Loucy (cell line): ENCODE data around the gene L3MBTL2.

ENCODE experiments used
- H2AFZ ChIP-seq: fragments of 200-600 bp; sonication (generic); 2 replicates; pipeline ENCODE4 v1.6.0; 2016; ENCODE audit warnings: antibody characterized with exemption, mild to moderate bottlenecking, low read length, moderate library complexity
- H3F3A ChIP-seq: fragments of 200-600 bp; 2 replicates; pipeline ENCODE4 v1.6.0; 2016; ENCODE audit warnings: antibody characterized with exemption, low read depth, mild to moderate bottlenecking
- H3K27me3 ChIP-seq: fragments of 200-600 bp; sonication (generic); 2 replicates; pipeline ENCODE4 v1.6.1; 2014; ENCODE audit warnings: low read length, mild to moderate bottlenecking; ENCODE audit not compliant: insufficient read depth, poor library complexity, severe bottlenecking
- H3K36me3 ChIP-seq: fragments of 200-600 bp; sonication (generic); 2 replicates; pipeline ENCODE4 v1.6.1; 2016; ENCODE audit warnings: low read length; ENCODE audit not compliant: insufficient read depth
- H3K4me1 ChIP-seq: fragments of 200-600 bp; sonication (generic); 2 replicates; pipeline ENCODE4 v1.5.1; 2014; ENCODE audit warnings: low read length, mild to moderate bottlenecking; ENCODE audit not compliant: insufficient read depth, poor library complexity, severe bottlenecking
- H3K4me2 ChIP-seq: fragments of 200-600 bp; sonication (generic); 2 replicates; pipeline ENCODE4 v1.6.0; 2014; ENCODE audit warnings: antibody characterized with exemption, low read length, low read depth, mild to moderate bottlenecking; ENCODE audit not compliant: poor library complexity, severe bottlenecking
- H3K4me3 ChIP-seq: fragments of 200-600 bp; sonication (generic); 2 replicates; pipeline ENCODE4 v1.5.1; 2014; ENCODE audit warnings: low read length, mild to moderate bottlenecking, mixed read lengths; ENCODE audit not compliant: poor library complexity, severe bottlenecking
- H3K79me2 ChIP-seq: fragments of 200-600 bp; sonication (generic); 2 replicates; pipeline ENCODE4 v1.6.1; 2014; ENCODE audit warnings: low read length; ENCODE audit not compliant: insufficient read depth
- H3K9ac ChIP-seq: fragments of 200-600 bp; sonication (generic); 2 replicates; pipeline ENCODE4 v1.6.0; 2014; ENCODE audit warnings: mild to moderate bottlenecking, low read depth, low read length, moderate library complexity; ENCODE audit not compliant: poor library complexity, severe bottlenecking
- H3K9me2 ChIP-seq: fragments of 200-600 bp; sonication (generic); replicated peaks from 2 replicates; pipeline ENCODE4 v1.6.1; 2016; ENCODE audit warnings: low read depth, low read length, mixed read lengths
- H3K9me3 ChIP-seq: fragments of 200-600 bp; sonication (generic); 2 replicates; pipeline ENCODE4 v1.6.1; 2014; ENCODE audit warnings: mild to moderate bottlenecking, antibody characterized with exemption, low read length, low read depth; ENCODE audit not compliant: insufficient read depth
- H4K20me1 ChIP-seq: fragments of 200-600 bp; sonication (generic); 2 replicates; pipeline ENCODE4 v1.6.0; 2014; ENCODE audit warnings: antibody characterized with exemption, low read length, mild to moderate bottlenecking; ENCODE audit not compliant: insufficient read depth, poor library complexity, severe bottlenecking
- CTCF ChIP-seq: fragments of 200-600 bp; sonication (generic); conservative IDR thresholded peaks from 2 replicates; pipeline ENCODE4 v1.5.1; 2014; ENCODE audit warnings: mild to moderate bottlenecking, antibody characterized with exemption, low read length
- EZH2phosphoT487 ChIP-seq: fragments of 200-600 bp; IDR thresholded peaks from 2 replicates; pipeline ENCODE4 v1.6.1; 2018; ENCODE audit warnings: antibody characterized with exemption, mild to moderate bottlenecking, moderate library complexity, borderline replicate concordance

Gene L3MBTL2

DNA sequence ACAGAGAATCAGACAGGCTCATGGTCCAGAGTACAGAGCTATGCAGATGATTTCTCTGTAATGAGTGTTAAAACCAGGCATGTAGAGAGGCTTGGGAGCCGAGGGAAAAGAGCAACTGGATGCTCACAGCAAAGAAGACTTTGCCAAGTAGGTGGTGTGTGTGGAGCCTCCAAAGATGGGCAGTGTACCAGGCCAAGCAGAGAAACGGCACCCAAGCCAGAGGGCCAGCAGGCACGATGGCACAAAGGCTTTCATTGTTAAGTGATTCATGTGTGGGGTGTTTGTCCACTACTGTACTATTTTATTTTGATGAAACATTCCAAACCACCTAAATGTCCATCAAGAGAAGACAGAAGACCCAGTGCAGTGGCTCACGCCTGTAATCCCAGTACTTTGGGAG, 69.7 kb downstream of the L3MBTL2 start:
- Histone ChIP-seq H3K4me1 (no peaks in the 10 kb centered on the region), H3K27me3 (no peaks in the 10 kb centered on the region), H3K9me2 (no peaks in the 10 kb centered on the region), H3K36me3 (peaks cover 60% of the 10 kb centered on the region; the same call in 1 of the 2 replicates), H3F3A (no peaks in the 10 kb centered on the region), H3K79me2 (no peaks in the 10 kb centered on the region), H3K4me2 (no peak overlapping the region), H3K9me3 (no peaks in the 10 kb centered on the region), H3K4me3 (no peak overlapping the region), H4K20me1 (no peaks in the 10 kb centered on the region), H3K9ac (no peak overlapping the region), H2AFZ (no peak overlapping the region)
- TF ChIP-seq EZH2phosphoT487: no peak
- no peak for TF ChIP-seq CTCF

GRCh38 chr22:41280065-41280464, 75.0 kb downstream of the L3MBTL2 start:
- H3K79me2 ChIP-seq: peaks cover 44% of the 10 kb centered on the region
- no peaks in the 10 kb centered on the region for H3K9me3 ChIP-seq
- no peaks in the 10 kb centered on the region for H3K27me3 ChIP-seq
- peaks cover 9% of the 10 kb centered on the region for H4K20me1 ChIP-seq
- no peaks in the 10 kb centered on the region for H3K9me2 ChIP-seq
- no peak overlapping the region for H3K4me2 ChIP-seq
- peaks cover 28% of the 10 kb centered on the region for H3K4me1 ChIP-seq
- peaks cover 27% of the 10 kb centered on the region; the same call in 1 of the 2 replicates for H3K36me3 ChIP-seq
- H2AFZ ChIP-seq: no peak overlapping the region
- H3F3A ChIP-seq: no peaks in the 10 kb centered on the region
- no peak overlapping the region for H3K4me3 ChIP-seq
- TF ChIP-seq CTCF (no peak), EZH2phosphoT487 (no peak)
- H3K9ac ChIP-seq: no peak overlapping the region

DNA sequence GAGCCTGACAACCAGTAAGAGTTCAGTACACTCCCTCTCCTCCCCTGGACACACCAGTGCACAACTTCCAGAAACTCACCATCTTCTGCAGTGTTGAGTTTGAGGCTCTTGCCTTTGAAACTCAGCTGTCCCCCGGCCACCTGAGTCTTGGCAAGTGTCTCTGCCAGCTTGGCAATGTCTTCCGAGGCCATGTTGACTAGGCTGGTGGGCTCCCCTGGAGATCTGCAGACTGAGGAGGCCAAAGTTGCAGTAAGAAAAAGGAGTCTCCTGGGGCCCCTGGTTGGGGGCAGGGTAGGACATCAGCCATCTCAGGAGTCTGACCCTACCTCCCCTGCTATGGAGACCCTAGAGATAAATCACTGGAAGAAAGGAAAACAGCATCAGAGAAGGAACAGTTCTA, 75.7 kb downstream of the L3MBTL2 start:
- no peaks in the 10 kb centered on the region for H3K27me3 ChIP-seq
- no peak overlapping the region for H2AFZ ChIP-seq
- H3K9ac ChIP-seq: no peak overlapping the region
- H4K20me1 ChIP-seq: peaks cover 12% of the 10 kb centered on the region
- H3K9me3 ChIP-seq: no peaks in the 10 kb centered on the region
- peak overlapping the region; percentile 22 for H3K4me2 ChIP-seq
- peaks cover 28% of the 10 kb centered on the region for H3K4me1 ChIP-seq
- no peaks in the 10 kb centered on the region for H3F3A ChIP-seq
- H3K4me3 ChIP-seq: no peak overlapping the region
- TF ChIP-seq CTCF: no peak
- no peak for TF ChIP-seq EZH2phosphoT487
- H3K79me2 ChIP-seq: peaks cover 52% of the 10 kb centered on the region
- peaks cover 24% of the 10 kb centered on the region; the same call in 1 of the 2 replicates for H3K36me3 ChIP-seq
- no peaks in the 10 kb centered on the region for H3K9me2 ChIP-seq
